NT2/D1 (cell line): Measurements from ENCODE around the gene MAP2K6.

Source experiments
- SUZ12 ChIP-seq: IDR thresholded peaks from 2 replicates; pipeline ENCODE4 v1.6.1; 2011; ENCODE audit not compliant: insufficient read length, insufficient read depth; ENCODE audit errors: extremely low read depth
- YY1 ChIP-seq: IDR thresholded peaks from 2 replicates; pipeline ENCODE4 v1.6.1; 2011; ENCODE audit not compliant: insufficient read length, insufficient read depth
- ZNF274 ChIP-seq: IDR thresholded peaks from 2 replicates; pipeline ENCODE4 v1.6.1; 2011; ENCODE audit warnings: mild to moderate bottlenecking, low read depth, low read length

DNA sequence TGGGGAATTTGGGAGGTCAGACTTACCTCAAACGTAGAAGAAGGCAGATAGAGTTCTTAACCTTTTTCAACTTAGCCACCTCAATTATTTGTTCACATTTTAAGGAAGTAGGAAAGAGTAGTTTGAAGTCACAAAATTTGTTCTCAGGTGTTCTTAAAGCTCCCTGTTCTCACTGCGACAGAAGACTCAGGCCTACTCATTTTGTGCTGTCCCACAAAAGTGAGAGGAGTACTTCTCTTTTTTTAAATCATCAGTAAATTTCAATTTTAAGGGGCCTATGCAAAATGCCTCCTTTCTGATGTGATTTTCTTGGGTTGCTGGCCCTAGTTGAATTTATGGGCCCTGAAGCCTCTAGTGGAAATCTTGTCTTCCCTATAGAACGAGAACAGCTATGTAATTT is 133.4 kb downstream of the MAP2K6 start:
- TF ChIP-seq ZNF274 (no peak), YY1 (no peak), SUZ12 (no peak)
